ENCODE results near the gene FSTL4. TPM values are rescaled to one million over a fixed set of nuclear protein-coding genes. Genes with fewer than 3 reads are reported as not detected.
A peak's percentile ranks its signal among the peaks of the same experiment; 100 is the strongest.

FSTL4 gene
- total and polyA plus RNA-seq, 4 donors: 2.3 to 6.4 (median 5.5) TPM

- H3K36me3 ChIP-seq (ENCODE audit: control insufficient read depth, insufficient read depth, low read length): no peaks in the 10 kb centered on the region
- H3K27me3 ChIP-seq (ENCODE audit: control insufficient read depth, insufficient read depth, low read length): no peaks in the 10 kb centered on the region
- no peak overlapping the region for H3K4me3 ChIP-seq (ENCODE audit: low read depth, low read length)
- no peaks in the 10 kb centered on the region for H3K4me1 ChIP-seq (ENCODE audit: control insufficient read depth, insufficient read depth, low read length)
- no peak overlapping the region for H3K27ac ChIP-seq (ENCODE audit: low read depth, low read length)
- DNase-seq (ENCODE audit: low read depth in 4 of 6, low spot score in 6 of 6): no peak
- no peaks in the 10 kb centered on the region for H3K9me3 ChIP-seq (ENCODE audit: control insufficient read depth, insufficient read depth, low read length)
- 95% methylated on average over 7 of the region's 7 CpGs for WGBS (ENCODE audit: insufficient coverage)
These were observed 298.3 kb downstream of the FSTL4 start for GRCh38 chr5:133314086-133314485.

- no peak overlapping the region for H3K4me3 ChIP-seq (ENCODE audit: low read depth, low read length)
- DNase-seq (ENCODE audit: low read depth in 4 of 6, low spot score in 6 of 6): no peak
- H3K4me1 ChIP-seq (ENCODE audit: control insufficient read depth, insufficient read depth, low read length): no peaks in the 10 kb centered on the region
- no peaks in the 10 kb centered on the region for H3K27me3 ChIP-seq (ENCODE audit: control insufficient read depth, insufficient read depth, low read length)
- H3K36me3 ChIP-seq (ENCODE audit: control insufficient read depth, insufficient read depth, low read length): no peaks in the 10 kb centered on the region
- 93% methylated on average over 2 of the region's 4 CpGs for WGBS (ENCODE audit: insufficient coverage)
- no peaks in the 10 kb centered on the region for H3K9me3 ChIP-seq (ENCODE audit: control insufficient read depth, insufficient read depth, low read length)
- no peak overlapping the region for H3K27ac ChIP-seq (ENCODE audit: low read depth, low read length)
These were observed 301.2 kb downstream of the FSTL4 start for GRCh38 chr5:133311176-133311575.

- H3K9me3 ChIP-seq (ENCODE audit: control insufficient read depth, insufficient read depth, low read length): no peaks in the 10 kb centered on the region
- H3K4me1 ChIP-seq (ENCODE audit: control insufficient read depth, insufficient read depth, low read length): peaks cover under 1% of the 10 kb centered on the region
- no peaks in the 10 kb centered on the region for H3K27me3 ChIP-seq (ENCODE audit: control insufficient read depth, insufficient read depth, low read length)
- H3K27ac ChIP-seq (ENCODE audit: low read depth, low read length): no peak overlapping the region
- no peak overlapping the region for H3K4me3 ChIP-seq (ENCODE audit: low read depth, low read length)
- no peaks in the 10 kb centered on the region for H3K36me3 ChIP-seq (ENCODE audit: control insufficient read depth, insufficient read depth, low read length)
- peak in 1 of 6 donors; percentile 40 for DNase-seq (ENCODE audit: low read depth in 4 of 6, low spot score in 6 of 6)
- WGBS (ENCODE audit: insufficient coverage): 71% methylated on average over 3 of the region's 7 CpGs
These were observed 302.2 kb downstream of the FSTL4 start for GRCh38 chr5:133309984-133310621.

- 64% methylated on average over 3 of the region's 6 CpGs for WGBS (ENCODE audit: insufficient coverage)
- no peak overlapping the region for H3K27ac ChIP-seq (ENCODE audit: low read depth, low read length)
These were observed 303.1 kb downstream of the FSTL4 start for GRCh38 chr5:133309166-133309795.

GRCh38 chr5:133307275-133307674 lies 305.1 kb downstream of the FSTL4 start:
- H3K27me3 ChIP-seq (ENCODE audit: control insufficient read depth, insufficient read depth, low read length): no peaks in the 10 kb centered on the region
- H3K9me3 ChIP-seq (ENCODE audit: control insufficient read depth, insufficient read depth, low read length): no peaks in the 10 kb centered on the region
- no peaks in the 10 kb centered on the region for H3K36me3 ChIP-seq (ENCODE audit: control insufficient read depth, insufficient read depth, low read length)
- H3K4me3 ChIP-seq (ENCODE audit: low read depth, low read length): no peak overlapping the region
- H3K4me1 ChIP-seq (ENCODE audit: control insufficient read depth, insufficient read depth, low read length): peaks cover 10% of the 10 kb centered on the region
- H3K27ac ChIP-seq (ENCODE audit: low read depth, low read length): no peak overlapping the region
- no peak for DNase-seq (ENCODE audit: low read depth in 4 of 6, low spot score in 6 of 6)
- WGBS (ENCODE audit: insufficient coverage): 77% methylated on average over 4 of the region's 6 CpGs

More at GRCh38 chr5:133309166-133309795, 303.1 kb downstream of the FSTL4 start:
- no peaks in the 10 kb centered on the region for H3K9me3 ChIP-seq (ENCODE audit: control insufficient read depth, insufficient read depth, low read length)
- H3K4me1 ChIP-seq (ENCODE audit: control insufficient read depth, insufficient read depth, low read length): peaks cover 6% of the 10 kb centered on the region
- no peak for DNase-seq (ENCODE audit: low read depth in 4 of 6, low spot score in 6 of 6)
- H3K27me3 ChIP-seq (ENCODE audit: control insufficient read depth, insufficient read depth, low read length): no peaks in the 10 kb centered on the region
- no peak overlapping the region for H3K4me3 ChIP-seq (ENCODE audit: low read depth, low read length)
- H3K36me3 ChIP-seq (ENCODE audit: control insufficient read depth, insufficient read depth, low read length): no peaks in the 10 kb centered on the region

- WGBS (ENCODE audit: insufficient coverage): 52% methylated on average over 2 of the region's 2 CpGs
- H3K9me3 ChIP-seq (ENCODE audit: control insufficient read depth, insufficient read depth, low read length): no peaks in the 10 kb centered on the region
- H3K27ac ChIP-seq (ENCODE audit: low read depth, low read length): no peak overlapping the region
These were observed 307.6 kb downstream of the FSTL4 start for GRCh38 chr5:133304707-133305216.

GRCh38 chr5:133304178-133304577 lies 308.2 kb downstream of the FSTL4 start:
- peak in 2 of 6 donors; percentile 45 to 80 for DNase-seq (ENCODE audit: low read depth in 4 of 6, low spot score in 6 of 6)
- no peaks in the 10 kb centered on the region for H3K27me3 ChIP-seq (ENCODE audit: control insufficient read depth, insufficient read depth, low read length)
- H3K36me3 ChIP-seq (ENCODE audit: control insufficient read depth, insufficient read depth, low read length): no peaks in the 10 kb centered on the region
- no CpG with 5 or more reads among the region's 2 CpGs for WGBS (ENCODE audit: insufficient coverage)
- H3K27ac ChIP-seq (ENCODE audit: low read depth, low read length): no peak overlapping the region
- peaks cover 10% of the 10 kb centered on the region for H3K4me1 ChIP-seq (ENCODE audit: control insufficient read depth, insufficient read depth, low read length)
- no peaks in the 10 kb centered on the region for H3K9me3 ChIP-seq (ENCODE audit: control insufficient read depth, insufficient read depth, low read length)
- no peak overlapping the region for H3K4me3 ChIP-seq (ENCODE audit: low read depth, low read length)

More at GRCh38 chr5:133304707-133305216, 307.6 kb downstream of the FSTL4 start:
- Histone ChIP-seq H3K36me3 (ENCODE audit: control insufficient read depth, insufficient read depth, low read length) (no peaks in the 10 kb centered on the region), H3K4me1 (ENCODE audit: control insufficient read depth, insufficient read depth, low read length) (peaks cover 10% of the 10 kb centered on the region), H3K27me3 (ENCODE audit: control insufficient read depth, insufficient read depth, low read length) (no peaks in the 10 kb centered on the region), H3K4me3 (ENCODE audit: low read depth, low read length) (no peak overlapping the region)
- peak in 1 of 6 donors; percentile 22 for DNase-seq (ENCODE audit: low read depth in 4 of 6, low spot score in 6 of 6)

- no CpG with 5 or more reads among the region's 2 CpGs for WGBS (ENCODE audit: insufficient coverage)
- no peak for DNase-seq (ENCODE audit: low read depth in 4 of 6, low spot score in 6 of 6)
- H3K9me3 ChIP-seq (ENCODE audit: control insufficient read depth, insufficient read depth, low read length): no peaks in the 10 kb centered on the region
These were observed 309.0 kb downstream of the FSTL4 start for GRCh38 chr5:133303298-133303697.

GRCh38 chr5:133299728-133300127 lies 312.6 kb downstream of the FSTL4 start:
- H3K27me3 ChIP-seq (ENCODE audit: control insufficient read depth, insufficient read depth, low read length): no peaks in the 10 kb centered on the region
- H3K4me1 ChIP-seq (ENCODE audit: control insufficient read depth, insufficient read depth, low read length): peaks cover 6% of the 10 kb centered on the region
- no peak overlapping the region for H3K4me3 ChIP-seq (ENCODE audit: low read depth, low read length)
- no peak for DNase-seq (ENCODE audit: low read depth in 4 of 6, low spot score in 6 of 6)
- no peaks in the 10 kb centered on the region for H3K9me3 ChIP-seq (ENCODE audit: control insufficient read depth, insufficient read depth, low read length)
- no peak overlapping the region for H3K27ac ChIP-seq (ENCODE audit: low read depth, low read length)
- no peaks in the 10 kb centered on the region for H3K36me3 ChIP-seq (ENCODE audit: control insufficient read depth, insufficient read depth, low read length)
- 76% methylated on average over 3 of the region's 3 CpGs for WGBS (ENCODE audit: insufficient coverage)

More at GRCh38 chr5:133303298-133303697, 309.0 kb downstream of the FSTL4 start:
- no peaks in the 10 kb centered on the region for H3K36me3 ChIP-seq (ENCODE audit: control insufficient read depth, insufficient read depth, low read length)
- no peak overlapping the region for H3K27ac ChIP-seq (ENCODE audit: low read depth, low read length)
- H3K4me1 ChIP-seq (ENCODE audit: control insufficient read depth, insufficient read depth, low read length): peaks cover 10% of the 10 kb centered on the region
- no peaks in the 10 kb centered on the region for H3K27me3 ChIP-seq (ENCODE audit: control insufficient read depth, insufficient read depth, low read length)
- H3K4me3 ChIP-seq (ENCODE audit: low read depth, low read length): no peak overlapping the region

- 78% methylated on average over 1 of the region's 1 CpG for WGBS (ENCODE audit: insufficient coverage)
These were observed 313.3 kb downstream of the FSTL4 start for GRCh38 chr5:133299021-133299420.

More at GRCh38 chr5:133299021-133299420, 313.3 kb downstream of the FSTL4 start:
- DNase-seq (ENCODE audit: low read depth in 4 of 6, low spot score in 6 of 6): no peak
- Histone ChIP-seq H3K4me3 (ENCODE audit: low read depth, low read length) (no peak overlapping the region), H3K9me3 (ENCODE audit: control insufficient read depth, insufficient read depth, low read length) (no peaks in the 10 kb centered on the region), H3K27me3 (ENCODE audit: control insufficient read depth, insufficient read depth, low read length) (no peaks in the 10 kb centered on the region), H3K27ac (ENCODE audit: low read depth, low read length) (no peak overlapping the region), H3K4me1 (ENCODE audit: control insufficient read depth, insufficient read depth, low read length) (peaks cover 3% of the 10 kb centered on the region), H3K36me3 (ENCODE audit: control insufficient read depth, insufficient read depth, low read length) (no peaks in the 10 kb centered on the region)
